ENCODE results near the gene SESN1. TPM values are rescaled to one million over a fixed set of nuclear protein-coding genes. Genes with fewer than 3 reads are reported as not detected.

Gene SESN1
- total RNA-seq, 1 donor from 2014 or later, result 40.8 TPM

- no peaks in the 10 kb centered on the region for H3K9me3 ChIP-seq (ENCODE audit: low read depth)
- no peaks in the 10 kb centered on the region for H3F3A ChIP-seq (ENCODE audit: low read depth)
- Mint-ChIP-seq H3K27ac (no peak overlapping the region), H3K36me3 (no peaks in the 10 kb centered on the region), H3K27me3 (ENCODE audit: insufficient read depth, low read depth) (no peaks in the 10 kb centered on the region), H3K9me3 (no peaks in the 10 kb centered on the region), H3K4me3 (no peak overlapping the region), H3K4me1 (peaks cover 12% of the 10 kb centered on the region)
- no peak overlapping the region for H3K4me2 ChIP-seq
- H3K27me3 ChIP-seq, result no peaks in the 10 kb centered on the region
- no peak overlapping the region for H3K9ac ChIP-seq
- no peak overlapping the region for H2AFZ ChIP-seq (replicated peaks)
- TF ChIP-seq CTCF (IDR thresholded peaks at IDR 0.05) (no peak), EZH2phosphoT487 (IDR thresholded peaks at IDR 0.05) (no peak), EZH2 (IDR thresholded peaks at IDR 0.05) (no peak)
- no peak overlapping the region for H3K4me3 ChIP-seq
- H3K36me3 ChIP-seq, result no peaks in the 10 kb centered on the region
- H3K4me1 ChIP-seq, result peaks cover 6% of the 10 kb centered on the region
- H4K20me1 ChIP-seq (ENCODE audit: low read depth), result no peaks in the 10 kb centered on the region
- H3K79me2 ChIP-seq (ENCODE audit: low read depth), result no peaks in the 10 kb centered on the region
- H3K27ac ChIP-seq, result no peak overlapping the region
- DNase-seq (ENCODE audit: low spot score), result no peak
These were observed 79.5 kb downstream of the SESN1 start for GRCh38 chr6:109015176-109015575.

- Histone ChIP-seq H3F3A (ENCODE audit: low read depth) (no peaks in the 10 kb centered on the region), H3K27ac (no peak overlapping the region), H3K4me2 (no peak overlapping the region), H2AFZ (replicated peaks) (no peak overlapping the region), H3K4me3 (no peak overlapping the region), H3K79me2 (ENCODE audit: low read depth) (no peaks in the 10 kb centered on the region), H3K9me3 (ENCODE audit: low read depth) (no peaks in the 10 kb centered on the region), H3K9ac (no peak overlapping the region), H3K27me3 (no peaks in the 10 kb centered on the region), H3K36me3 (no peaks in the 10 kb centered on the region), H4K20me1 (ENCODE audit: low read depth) (no peaks in the 10 kb centered on the region), H3K4me1 (peaks cover under 1% of the 10 kb centered on the region)
- no peak for DNase-seq (ENCODE audit: low spot score)
- TF ChIP-seq EZH2phosphoT487 (IDR thresholded peaks at IDR 0.05), result no peak
- no peak for TF ChIP-seq EZH2 (IDR thresholded peaks at IDR 0.05)
- no peak for TF ChIP-seq CTCF (IDR thresholded peaks at IDR 0.05)
- Mint-ChIP-seq H3K27me3 (ENCODE audit: insufficient read depth, low read depth) (no peaks in the 10 kb centered on the region), H3K27ac (no peak overlapping the region), H3K36me3 (no peaks in the 10 kb centered on the region), H3K4me3 (no peak overlapping the region), H3K9me3 (no peaks in the 10 kb centered on the region), H3K4me1 (peaks cover 15% of the 10 kb centered on the region)
These were observed 80.0 kb downstream of the SESN1 start for GRCh38 chr6:109014606-109015005.

- Histone ChIP-seq H3K79me2 (ENCODE audit: low read depth) (peaks cover under 1% of the 10 kb centered on the region), H3K27ac (no peak overlapping the region), H4K20me1 (ENCODE audit: low read depth) (no peaks in the 10 kb centered on the region), H3K4me1 (no peaks in the 10 kb centered on the region), H3K36me3 (no peaks in the 10 kb centered on the region), H2AFZ (replicated peaks) (no peak overlapping the region), H3K27me3 (no peaks in the 10 kb centered on the region), H3K9ac (no peak overlapping the region), H3K9me3 (ENCODE audit: low read depth) (no peaks in the 10 kb centered on the region), H3F3A (ENCODE audit: low read depth) (peaks cover 5% of the 10 kb centered on the region), H3K4me2 (no peak overlapping the region), H3K4me3 (no peak overlapping the region)
- H3K27ac Mint-ChIP-seq, result no peak overlapping the region
- TF ChIP-seq EZH2 (IDR thresholded peaks at IDR 0.05) (no peak), CTCF (IDR thresholded peaks at IDR 0.05) (no peak), EZH2phosphoT487 (IDR thresholded peaks at IDR 0.05) (no peak)
- H3K27me3 Mint-ChIP-seq (ENCODE audit: insufficient read depth, low read depth), result no peaks in the 10 kb centered on the region
- H3K4me3 Mint-ChIP-seq, result no peak overlapping the region
- no peak for DNase-seq (ENCODE audit: low spot score)
- H3K36me3 Mint-ChIP-seq, result no peaks in the 10 kb centered on the region
- H3K4me1 Mint-ChIP-seq, result peaks cover 16% of the 10 kb centered on the region
- H3K9me3 Mint-ChIP-seq, result no peaks in the 10 kb centered on the region
These were observed 80.9 kb downstream of the SESN1 start for GRCh38 chr6:109013656-109014305.

Measured in neural progenitor cell (in vitro differentiated cells).